MM.1S (cell line): ENCODE measurements around the gene CHID1.

Experiments
- CTCF ChIP-seq: fragments of 300-600 bp; sonication (generic); IDR thresholded peaks from 2 replicates; pipeline ENCODE4 v1.5.1; 2016; ENCODE audit warnings: antibody characterized with exemption, low read length, mixed read lengths
- EZH2 ChIP-seq: fragments of 300-600 bp; sonication (generic); optimal IDR thresholded peaks from 2 replicates; pipeline ENCODE3; 2017; ENCODE audit warnings: low read depth, mild to moderate bottlenecking, antibody characterized with exemption, low read length, mixed read lengths
- EZH2phosphoT487 ChIP-seq: fragments of 300-600 bp; sonication (generic); IDR thresholded peaks from 2 replicates; pipeline ENCODE4 v1.6.1; 2018; ENCODE audit warnings: antibody characterized with exemption, low read length

GRCh38 chr11:859394-860131 is 51.0 kb downstream of the CHID1 start:
- TF ChIP-seq EZH2 (no peak), CTCF (no peak), EZH2phosphoT487 (no peak)
